ENCODE data around the gene IVL. TPM values are rescaled to one million over a fixed set of nuclear protein-coding genes. Genes with fewer than 3 reads are reported as not detected.

IVL gene
- total RNA-seq, 4 donors from 2014 or later: not detected

- ATAC-seq: no peak
- in situ Hi-C loops (cut with MboI; ENCODE audit: low sequenced_read_pairs in 4 of 4): no loop called here
- no peaks in the 10 kb centered on the region for H3K36me3 ChIP-seq
These were observed 9.3 kb upstream of the IVL start for GRCh38 chr1:152899027-152899426.

GRCh38 chr1:152899883-152900282 is 8.5 kb upstream of the IVL start:
- H3K27ac ChIP-seq: no peak overlapping the region
- no peaks in the 10 kb centered on the region for H3K36me3 ChIP-seq
- no peaks in the 10 kb centered on the region for H3K27me3 ChIP-seq
- intact Hi-C loops (cut with DNase I; ENCODE audit: low total_unique reads) (no loop called here), in situ Hi-C loops (cut with MboI; ENCODE audit: low sequenced_read_pairs in 4 of 4) (no loop called here)
- H3K4me1 ChIP-seq: no peaks in the 10 kb centered on the region
- TF ChIP-seq POLR2A (IDR thresholded peaks at IDR 0.05): no peak
- no peak for TF ChIP-seq CTCF (IDR thresholded peaks at IDR 0.05 in 4 of 5, conservative IDR thresholded peaks at IDR 0.05 in 1 of 5)
- no peaks in the 10 kb centered on the region for H3K9me3 ChIP-seq
- no peak overlapping the region for H3K4me3 ChIP-seq
- ATAC-seq (no peak), DNase-seq (no peak)

More at GRCh38 chr1:152899027-152899426, 9.3 kb upstream of the IVL start:
- Histone ChIP-seq H3K4me1 (no peaks in the 10 kb centered on the region), H3K27me3 (no peaks in the 10 kb centered on the region), H3K27ac (no peak overlapping the region), H3K4me3 (no peak overlapping the region), H3K9me3 (no peaks in the 10 kb centered on the region)
- no peak for DNase-seq
- intact Hi-C loops (cut with DNase I; ENCODE audit: low total_unique reads): no loop called here
- TF ChIP-seq CTCF (IDR thresholded peaks at IDR 0.05 in 4 of 5, conservative IDR thresholded peaks at IDR 0.05 in 1 of 5): no peak
- TF ChIP-seq POLR2A (IDR thresholded peaks at IDR 0.05): no peak

- Histone ChIP-seq H3K9me3 (no peaks in the 10 kb centered on the region), H3K27ac (no peak overlapping the region), H3K27me3 (no peaks in the 10 kb centered on the region), H3K36me3 (no peaks in the 10 kb centered on the region), H3K4me1 (no peaks in the 10 kb centered on the region), H3K4me3 (no peak overlapping the region)
- intact Hi-C loops (cut with DNase I; ENCODE audit: low total_unique reads) (no loop called here), in situ Hi-C loops (cut with MboI; ENCODE audit: low sequenced_read_pairs in 4 of 4) (no loop called here)
- TF ChIP-seq CTCF (IDR thresholded peaks at IDR 0.05 in 4 of 5, conservative IDR thresholded peaks at IDR 0.05 in 1 of 5) (no peak), POLR2A (IDR thresholded peaks at IDR 0.05) (no peak)
- DNase-seq: no peak
- ATAC-seq: no peak
These were observed 6.7 kb upstream of the IVL start for GRCh38 chr1:152901631-152902030.

GRCh38 chr1:152902636-152903035 is 5.7 kb upstream of the IVL start:
- no peaks in the 10 kb centered on the region for H3K27me3 ChIP-seq
- no peak for TF ChIP-seq CTCF (IDR thresholded peaks at IDR 0.05 in 4 of 5, conservative IDR thresholded peaks at IDR 0.05 in 1 of 5)
- no peak for TF ChIP-seq POLR2A (IDR thresholded peaks at IDR 0.05)
- H3K36me3 ChIP-seq: no peaks in the 10 kb centered on the region
- no peak overlapping the region for H3K4me3 ChIP-seq
- intact Hi-C loops (cut with DNase I; ENCODE audit: low total_unique reads) (no loop called here), in situ Hi-C loops (cut with MboI; ENCODE audit: low sequenced_read_pairs in 4 of 4) (no loop called here)
- H3K4me1 ChIP-seq: no peaks in the 10 kb centered on the region
- no peaks in the 10 kb centered on the region for H3K9me3 ChIP-seq
- no peak for DNase-seq
- H3K27ac ChIP-seq: no peak overlapping the region
- no peak for ATAC-seq

- in situ Hi-C loops (cut with MboI; ENCODE audit: low sequenced_read_pairs in 4 of 4) (no loop called here), intact Hi-C loops (cut with DNase I; ENCODE audit: low total_unique reads) (no loop called here)
- Histone ChIP-seq H3K4me1 (no peaks in the 10 kb centered on the region), H3K27ac (no peak overlapping the region), H3K36me3 (no peaks in the 10 kb centered on the region), H3K9me3 (no peaks in the 10 kb centered on the region), H3K27me3 (no peaks in the 10 kb centered on the region), H3K4me3 (no peak overlapping the region)
- no peak for DNase-seq
- no peak for ATAC-seq
- no peak for TF ChIP-seq CTCF (IDR thresholded peaks at IDR 0.05 in 4 of 5, conservative IDR thresholded peaks at IDR 0.05 in 1 of 5)
- no peak for TF ChIP-seq POLR2A (IDR thresholded peaks at IDR 0.05)
These were observed 3.5 kb upstream of the IVL start for GRCh38 chr1:152904688-152905440.

All from gastrocnemius medialis (tissue), 4 donors.